ENCODE results near the gene TAS2R9. TPM values are rescaled to one million over a fixed set of nuclear protein-coding genes. Genes with fewer than 3 reads are reported as not detected.

TAS2R9 gene
- total RNA-seq, 1 experiment from 2014 or later = not detected

DNA sequence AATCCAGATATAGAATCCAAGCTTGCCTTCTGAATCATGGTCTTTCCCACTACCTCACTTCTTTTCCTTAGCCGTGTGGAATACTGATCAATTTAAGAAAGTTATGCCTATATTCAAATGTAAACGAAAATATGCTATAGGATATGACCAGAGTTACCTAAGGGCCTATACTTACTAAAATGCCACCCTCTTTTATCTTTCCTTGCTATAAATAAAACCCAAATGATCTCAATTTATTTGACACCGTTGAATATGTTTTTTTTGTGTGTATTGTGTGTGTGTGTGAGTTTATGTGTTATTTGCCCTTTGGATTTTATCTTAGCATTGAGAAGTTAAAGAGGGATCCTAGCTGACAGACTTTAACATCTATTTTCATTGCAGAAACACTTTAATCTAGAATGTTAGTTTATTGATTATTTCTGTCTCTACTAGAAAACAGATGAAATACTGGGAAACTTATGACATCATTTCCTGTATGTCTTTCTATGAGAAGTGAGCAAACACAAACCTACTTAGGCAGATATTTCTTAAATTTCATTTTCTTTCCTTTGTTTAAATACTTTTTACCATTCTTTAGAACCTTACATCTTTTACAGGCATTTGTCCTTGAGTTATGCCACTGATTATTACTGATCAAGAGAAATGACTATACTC lies 2.0 kb upstream of the TAS2R9 start:
- H2AK5ac ChIP-seq (ENCODE audit: insufficient read length, low read length) = no peak overlapping the region
- H2BK20ac ChIP-seq (ENCODE audit: low read depth, low read length, poor library complexity, severe bottlenecking) = no peak overlapping the region
- no peaks in the 10 kb centered on the region for H3K4me1 ChIP-seq (ENCODE audit: insufficient read depth, low read length)
- no peak overlapping the region for H3T11ph ChIP-seq (ENCODE audit: low read length)
- H3K23ac ChIP-seq (ENCODE audit: insufficient read length, low read depth, low read length) = no peak overlapping the region
- H4K8ac ChIP-seq (replicated peaks; ENCODE audit: insufficient read length, low read depth, low read length) = no peak overlapping the region
- no peak overlapping the region for H2BK5ac ChIP-seq (ENCODE audit: insufficient read length, low read length)
- H3K18ac ChIP-seq (ENCODE audit: insufficient read length, low read depth, low read length) = no peak overlapping the region
- no CpG with 5 or more reads among the region's 3 CpGs for WGBS (ENCODE audit: extremely low coverage, insufficient read length, low lambda C conversion rate)
- no peak overlapping the region for H2BK12ac ChIP-seq (ENCODE audit: insufficient read length, low read depth, low read length)
- H4K5ac ChIP-seq (ENCODE audit: insufficient read length, low read depth, low read length) = no peak overlapping the region
- no peaks in the 10 kb centered on the region for H3K23me2 ChIP-seq (ENCODE audit: insufficient read length, low read depth, low read length, poor library complexity, severe bottlenecking)
- H3K4ac ChIP-seq (ENCODE audit: low read depth, low read length) = no peak overlapping the region
- no peaks in the 10 kb centered on the region for H3K27me3 ChIP-seq (ENCODE audit: insufficient read depth, low read length)
- H3K56ac ChIP-seq (ENCODE audit: insufficient read length, low read depth, low read length) = no peak overlapping the region
- no peak overlapping the region for H2AFZ ChIP-seq (ENCODE audit: low read length)
- Mint-ChIP-seq H3K27ac (no peak overlapping the region), H3K9me3 (no peaks in the 10 kb centered on the region; a peak in 1 of 5 replicates), H3K4me3 (no peak overlapping the region), H3K27me3 (ENCODE audit: low read depth) (no peaks in the 10 kb centered on the region), H3K36me3 (ENCODE audit: insufficient read depth in 1 of 3, low read depth in 3 of 3) (no peaks in the 10 kb centered on the region), H3K4me1 (peaks cover 10 to 15% of the 10 kb centered on the region in 2 experiments)
- H4K91ac ChIP-seq (ENCODE audit: insufficient read length, low read depth, low read length) = no peak overlapping the region
- no peak overlapping the region for H3K9ac ChIP-seq (ENCODE audit: extremely low read depth, insufficient read length, low read length)
- TF ChIP-seq, protein P1, sequence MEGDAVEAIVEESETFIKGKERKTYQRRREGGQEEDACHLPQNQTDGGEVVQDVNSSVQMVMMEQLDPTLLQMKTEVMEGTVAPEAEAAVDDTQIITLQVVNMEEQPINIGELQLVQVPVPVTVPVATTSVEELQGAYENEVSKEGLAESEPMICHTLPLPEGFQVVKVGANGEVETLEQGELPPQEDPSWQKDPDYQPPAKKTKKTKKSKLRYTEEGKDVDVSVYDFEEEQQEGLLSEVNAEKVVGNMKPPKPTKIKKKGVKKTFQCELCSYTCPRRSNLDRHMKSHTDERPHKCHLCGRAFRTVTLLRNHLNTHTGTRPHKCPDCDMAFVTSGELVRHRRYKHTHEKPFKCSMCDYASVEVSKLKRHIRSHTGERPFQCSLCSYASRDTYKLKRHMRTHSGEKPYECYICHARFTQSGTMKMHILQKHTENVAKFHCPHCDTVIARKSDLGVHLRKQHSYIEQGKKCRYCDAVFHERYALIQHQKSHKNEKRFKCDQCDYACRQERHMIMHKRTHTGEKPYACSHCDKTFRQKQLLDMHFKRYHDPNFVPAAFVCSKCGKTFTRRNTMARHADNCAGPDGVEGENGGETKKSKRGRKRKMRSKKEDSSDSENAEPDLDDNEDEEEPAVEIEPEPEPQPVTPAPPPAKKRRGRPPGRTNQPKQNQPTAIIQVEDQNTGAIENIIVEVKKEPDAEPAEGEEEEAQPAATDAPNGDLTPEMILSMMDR (conservative IDR thresholded peaks at IDR 0.05) = no peak
- no peak overlapping the region for H3K27ac ChIP-seq (ENCODE audit: insufficient read length, low read depth, low read length)
- no peaks in the 10 kb centered on the region for H3K9me3 ChIP-seq (ENCODE audit: control insufficient read depth, low read depth, low read length)
- H3K4me2 ChIP-seq (ENCODE audit: insufficient read depth, insufficient read length, low read length) = no peak overlapping the region
- no peaks in the 10 kb centered on the region for H4K20me1 ChIP-seq (ENCODE audit: control insufficient read depth, insufficient read depth, insufficient read length)
- no peak for DNase-seq
- no peak overlapping the region for H3K14ac ChIP-seq (ENCODE audit: insufficient read depth, low read length)
- no peaks in the 10 kb centered on the region for H3K79me1 ChIP-seq (ENCODE audit: insufficient read depth, low read depth, low read length, poor library complexity, severe bottlenecking)
- H2BK120ac ChIP-seq (ENCODE audit: low read depth, low read length, poor library complexity, severe bottlenecking) = no peak overlapping the region
- H3K79me2 ChIP-seq (ENCODE audit: insufficient read depth, low read length) = no peaks in the 10 kb centered on the region
- H2BK15ac ChIP-seq (ENCODE audit: low read depth, low read length) = no peak overlapping the region

Measured in H9 (cell line).